Measurements from ENCODE around the gene PAX6.

PAX6 gene

GRCh38 chr11:31807799-31808667 is 3.1 kb downstream of the PAX6 start:
- peaks cover 99% of the 10 kb centered on the region for H3K27me3 ChIP-seq (ENCODE audit: insufficient read depth, low read depth, severe bottlenecking)
- H3K4me3 ChIP-seq (ENCODE audit: low read depth, low read length) = no peak overlapping the region
- H3K9me3 ChIP-seq (ENCODE audit: severe bottlenecking) = no peaks in the 10 kb centered on the region
- no peak for DNase-seq
- H3K27ac ChIP-seq = no peak overlapping the region
- H3K36me3 ChIP-seq = no peaks in the 10 kb centered on the region
- no peak for TF ChIP-seq CTCF (IDR thresholded peaks at IDR 0.05; ENCODE audit: low read depth, low read length)

- Histone ChIP-seq H3K4me3 (ENCODE audit: low read depth, low read length) (no peak overlapping the region), H3K27ac (no peak overlapping the region), H3K36me3 (no peaks in the 10 kb centered on the region), H3K9me3 (ENCODE audit: severe bottlenecking) (no peaks in the 10 kb centered on the region), H3K27me3 (ENCODE audit: insufficient read depth, low read depth, severe bottlenecking) (peaks cover 97% of the 10 kb centered on the region)
- DNase-seq = no peak
- TF ChIP-seq CTCF (IDR thresholded peaks at IDR 0.05; ENCODE audit: low read depth, low read length) = no peak
These were observed 4.0 kb downstream of the PAX6 start for GRCh38 chr11:31806928-31807798.

DNA sequence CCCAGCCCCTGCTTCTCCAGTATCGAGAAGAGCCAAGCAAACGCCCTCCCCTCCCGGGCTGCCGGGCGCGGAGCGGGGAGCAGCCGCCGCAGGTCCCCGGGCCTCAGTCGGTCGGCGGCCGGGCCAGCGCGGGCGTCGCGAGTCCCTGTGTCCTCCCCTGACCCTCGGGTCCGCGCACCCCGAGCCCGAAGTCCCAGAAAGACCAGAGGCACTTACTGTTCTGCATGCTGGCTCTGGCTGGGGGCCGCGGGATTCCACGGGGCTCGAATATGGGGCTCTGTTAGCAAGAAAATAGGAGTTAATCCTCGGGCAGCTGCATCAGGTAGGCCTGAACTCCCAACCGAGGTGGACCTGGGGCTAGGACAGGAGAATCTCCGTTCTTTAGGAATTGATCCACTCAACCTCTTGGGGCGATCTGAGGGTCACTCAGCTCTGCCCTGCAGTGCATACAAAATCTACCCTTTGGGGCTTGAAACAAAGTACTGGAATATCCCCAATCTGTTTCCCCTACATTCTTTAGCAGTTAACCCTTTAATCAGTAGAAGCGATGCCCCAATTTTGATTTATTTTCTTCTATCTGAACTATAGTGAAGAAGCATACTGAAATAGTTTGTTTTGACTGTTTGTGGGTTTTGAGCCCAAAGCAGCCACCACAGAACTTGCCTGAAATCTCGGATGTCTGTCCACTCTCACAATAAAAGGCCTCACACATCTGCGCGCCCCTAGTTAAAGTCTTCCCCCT is 4.8 kb downstream of the PAX6 start:
- H3K9me3 ChIP-seq (ENCODE audit: severe bottlenecking) = no peaks in the 10 kb centered on the region
- DNase-seq = no peak
- H3K4me3 ChIP-seq (ENCODE audit: low read depth, low read length) = no peak overlapping the region
- TF ChIP-seq CTCF (IDR thresholded peaks at IDR 0.05; ENCODE audit: low read depth, low read length) = no peak
- H3K27ac ChIP-seq = no peak overlapping the region
- H3K27me3 ChIP-seq (ENCODE audit: insufficient read depth, low read depth, severe bottlenecking) = peaks cover 98% of the 10 kb centered on the region
- no peaks in the 10 kb centered on the region for H3K36me3 ChIP-seq

DNA sequence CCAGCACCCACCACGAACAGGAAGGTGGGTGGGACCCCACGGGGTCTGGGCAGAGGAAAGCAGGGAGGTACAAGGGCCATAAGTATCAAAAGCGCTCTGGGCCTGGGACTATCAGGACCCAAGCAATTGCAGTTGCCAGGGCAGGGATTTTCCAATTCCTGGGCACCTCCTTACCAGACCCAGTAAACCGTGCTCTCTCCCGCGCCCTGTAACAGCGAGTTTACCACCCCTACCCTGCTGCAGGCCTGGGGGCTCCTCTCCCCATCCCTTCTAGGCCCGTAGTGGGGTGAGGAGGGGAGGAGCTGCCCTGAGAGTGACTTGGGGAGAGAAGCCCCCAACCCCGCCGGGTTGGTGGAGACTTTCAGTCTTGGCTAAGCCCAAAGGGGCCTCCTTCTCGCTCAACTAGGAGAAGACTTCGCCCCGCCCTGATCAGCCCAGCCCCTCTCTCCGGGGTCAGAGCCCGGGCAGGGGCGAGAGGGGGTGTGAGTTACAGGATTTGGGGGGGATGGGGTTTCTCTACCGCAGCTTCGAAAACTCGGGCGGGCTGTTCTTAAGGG is 5.4 kb downstream of the PAX6 start:
- Histone ChIP-seq H3K27me3 (ENCODE audit: insufficient read depth, low read depth, severe bottlenecking) (peaks cover 98% of the 10 kb centered on the region), H3K4me3 (ENCODE audit: low read depth, low read length) (no peak overlapping the region), H3K27ac (no peak overlapping the region), H3K9me3 (ENCODE audit: severe bottlenecking) (no peaks in the 10 kb centered on the region), H3K36me3 (no peaks in the 10 kb centered on the region)
- no peak for DNase-seq
- TF ChIP-seq CTCF (IDR thresholded peaks at IDR 0.05; ENCODE audit: low read depth, low read length) = no peak

GRCh38 chr11:31805037-31805628 is 6.0 kb downstream of the PAX6 start:
- no peak for TF ChIP-seq CTCF (IDR thresholded peaks at IDR 0.05; ENCODE audit: low read depth, low read length)
- H3K27ac ChIP-seq = no peak overlapping the region

More at GRCh38 chr11:31805037-31805628, 6.0 kb downstream of the PAX6 start:
- no peaks in the 10 kb centered on the region for H3K36me3 ChIP-seq
- H3K27me3 ChIP-seq (ENCODE audit: insufficient read depth, low read depth, severe bottlenecking) = peaks cover 98% of the 10 kb centered on the region
- no peak overlapping the region for H3K4me3 ChIP-seq (ENCODE audit: low read depth, low read length)
- H3K9me3 ChIP-seq (ENCODE audit: severe bottlenecking) = no peaks in the 10 kb centered on the region
- DNase-seq = no peak
